ENCODE measurements around the gene WDR75. TPM values are rescaled to one million over a fixed set of nuclear protein-coding genes. Genes with fewer than 3 reads are reported as not detected.

Gene WDR75
- total and polyA plus RNA-seq, 9 of the 15 experiments (the other 6 are each of a cell fraction or from before 2014, with no cell fraction given), result 50.9 to 111 (median 76.4) TPM

- intact Hi-C loops (cut with micrococcal nuclease) (no loop called here), in situ Hi-C loops (cut with MboI) (loop anchor here (10.0 to 25.0 kb wide), 2 partner anchors 148 to 576 kb away; partner anchors contain the start of gene MSTN)
- ATAC-seq (no peak), DNase-seq (ENCODE audit: extremely low read depth in 1 of 4, low spot score in 3 of 4) (no peak), FAIRE-seq (no peak)
- no TSS peak for BruUV-seq (replicated peaks)
- Histone ChIP-seq H4K20me1 (replicated peaks; ENCODE audit: control insufficient read depth, insufficient read depth, low read length) (no peaks in the 10 kb centered on the region), H3K36me3 (ENCODE audit: control insufficient read depth, insufficient read depth, low read length) (no peaks in the 10 kb centered on the region), H3K79me2 (ENCODE audit: control insufficient read depth, insufficient read depth, low read length) (no peaks in the 10 kb centered on the region), H3K9ac (ENCODE audit: insufficient read depth in 1 of 2, low read depth in 2 of 2, low read length in 2 of 2) (no peak overlapping the region), H3K27ac (ENCODE audit: extremely low read depth, low read depth, low read length) (no peak overlapping the region), H3K4me1 (replicated peaks in 1 of 2; ENCODE audit: control insufficient read depth in 2 of 2, insufficient read depth in 2 of 2, low read length in 2 of 2) (no peaks in the 10 kb centered on the region; a peak in 1 of 5 replicates), H3K9me3 (replicated peaks; ENCODE audit: control insufficient read depth, insufficient read depth, low read depth, low read length) (no peaks in the 10 kb centered on the region), H3K4me2 (ENCODE audit: insufficient read depth, low read length) (no peak overlapping the region), H3K27me3 (ENCODE audit: control insufficient read depth in 2 of 2, insufficient read depth in 2 of 2, low read length in 2 of 2) (no peaks in the 10 kb centered on the region), H3K4me3 (no peak overlapping the region), H2AFZ (ENCODE audit: low read depth, low read length) (no peak overlapping the region), H3K9me1 (ENCODE audit: control insufficient read depth, insufficient read depth, low read length) (no peaks in the 10 kb centered on the region)
- 26% methylated on average over 6 of the region's 6 CpGs for WGBS (ENCODE audit: insufficient coverage, low coverage, missing lambda C conversion rate)
- POLR2A ChIA-PET, result interaction anchor here (1.4 kb wide), 1 partner anchor 12 kb away, joined by 3 read pairs; no protein-coding TSS in a partner anchor
- CTCF ChIA-PET (ENCODE audit: low intra/inter-chr PET ratio), result no interaction called here
- TF ChIP-seq DPF2 (IDR thresholded peaks at IDR 0.05) (no peak), EGR1 (conservative IDR thresholded peaks at IDR 0.05) (no peak), ZFP91 (CRISPR knock-in tag; IDR thresholded peaks at IDR 0.05) (no peak), SMAD1 (IDR thresholded peaks at IDR 0.05; ENCODE audit: low read depth, low read length, partially characterized antibody) (no peak), ZNF507 (tag; conservative IDR thresholded peaks at IDR 0.05) (no peak), ZBTB7A (IDR thresholded peaks at IDR 0.05; ENCODE audit: borderline replicate concordance, control insufficient read depth, low read depth, low read length) (no peak), RFX5 (IDR thresholded peaks at IDR 0.05; ENCODE audit: low read depth, low read length) (no peak)
- TF ChIP-seq, protein P1, sequence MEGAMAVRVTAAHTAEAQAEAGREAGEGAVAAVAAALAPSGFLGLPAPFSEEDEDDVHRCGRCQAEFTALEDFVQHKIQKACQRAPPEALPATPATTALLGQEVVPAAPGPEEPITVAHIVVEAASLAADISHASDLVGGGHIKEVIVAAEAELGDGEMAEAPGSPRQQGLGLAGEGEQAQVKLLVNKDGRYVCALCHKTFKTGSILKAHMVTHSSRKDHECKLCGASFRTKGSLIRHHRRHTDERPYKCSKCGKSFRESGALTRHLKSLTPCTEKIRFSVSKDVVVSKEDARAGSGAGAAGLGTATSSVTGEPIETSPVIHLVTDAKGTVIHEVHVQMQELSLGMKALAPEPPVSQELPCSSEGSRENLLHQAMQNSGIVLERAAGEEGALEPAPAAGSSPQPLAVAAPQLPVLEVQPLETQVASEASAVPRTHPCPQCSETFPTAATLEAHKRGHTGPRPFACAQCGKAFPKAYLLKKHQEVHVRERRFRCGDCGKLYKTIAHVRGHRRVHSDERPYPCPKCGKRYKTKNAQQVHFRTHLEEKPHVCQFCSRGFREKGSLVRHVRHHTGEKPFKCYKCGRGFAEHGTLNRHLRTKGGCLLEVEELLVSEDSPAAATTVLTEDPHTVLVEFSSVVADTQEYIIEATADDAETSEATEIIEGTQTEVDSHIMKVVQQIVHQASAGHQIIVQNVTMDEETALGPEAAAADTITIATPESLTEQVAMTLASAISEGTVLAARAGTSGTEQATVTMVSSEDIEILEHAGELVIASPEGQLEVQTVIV (CRISPR knock-in tag; IDR thresholded peaks at IDR 0.05; ENCODE audit: borderline replicate concordance), result no peak
- TF ChIP-seq, protein P2, sequence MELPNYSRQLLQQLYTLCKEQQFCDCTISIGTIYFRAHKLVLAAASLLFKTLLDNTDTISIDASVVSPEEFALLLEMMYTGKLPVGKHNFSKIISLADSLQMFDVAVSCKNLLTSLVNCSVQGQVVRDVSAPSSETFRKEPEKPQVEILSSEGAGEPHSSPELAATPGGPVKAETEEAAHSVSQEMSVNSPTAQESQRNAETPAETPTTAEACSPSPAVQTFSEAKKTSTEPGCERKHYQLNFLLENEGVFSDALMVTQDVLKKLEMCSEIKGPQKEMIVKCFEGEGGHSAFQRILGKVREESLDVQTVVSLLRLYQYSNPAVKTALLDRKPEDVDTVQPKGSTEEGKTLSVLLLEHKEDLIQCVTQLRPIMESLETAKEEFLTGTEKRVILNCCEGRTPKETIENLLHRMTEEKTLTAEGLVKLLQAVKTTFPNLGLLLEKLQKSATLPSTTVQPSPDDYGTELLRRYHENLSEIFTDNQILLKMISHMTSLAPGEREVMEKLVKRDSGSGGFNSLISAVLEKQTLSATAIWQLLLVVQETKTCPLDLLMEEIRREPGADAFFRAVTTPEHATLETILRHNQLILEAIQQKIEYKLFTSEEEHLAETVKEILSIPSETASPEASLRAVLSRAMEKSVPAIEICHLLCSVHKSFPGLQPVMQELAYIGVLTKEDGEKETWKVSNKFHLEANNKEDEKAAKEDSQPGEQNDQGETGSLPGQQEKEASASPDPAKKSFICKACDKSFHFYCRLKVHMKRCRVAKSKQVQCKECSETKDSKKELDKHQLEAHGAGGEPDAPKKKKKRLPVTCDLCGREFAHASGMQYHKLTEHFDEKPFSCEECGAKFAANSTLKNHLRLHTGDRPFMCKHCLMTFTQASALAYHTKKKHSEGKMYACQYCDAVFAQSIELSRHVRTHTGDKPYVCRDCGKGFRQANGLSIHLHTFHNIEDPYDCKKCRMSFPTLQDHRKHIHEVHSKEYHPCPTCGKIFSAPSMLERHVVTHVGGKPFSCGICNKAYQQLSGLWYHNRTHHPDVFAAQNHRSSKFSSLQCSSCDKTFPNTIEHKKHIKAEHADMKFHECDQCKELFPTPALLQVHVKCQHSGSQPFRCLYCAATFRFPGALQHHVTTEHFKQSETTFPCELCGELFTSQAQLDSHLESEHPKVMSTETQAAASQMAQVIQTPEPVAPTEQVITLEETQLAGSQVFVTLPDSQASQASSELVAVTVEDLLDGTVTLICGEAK (IDR thresholded peaks at IDR 0.05), result no peak
- TF ChIP-seq, protein P2 (CRISPR knock-in tag; IDR thresholded peaks at IDR 0.05), result no peak
Observed at GRCh38 chr2:189486237-189486770, 45.0 kb downstream of the WDR75 start.
